ENCODE results near the gene ABHD4.
A peak's percentile ranks its signal among the peaks of the same experiment; 100 is the strongest.
"Not testable (repeated sequence)": the region's sequence is repeated elsewhere in the genome, so short reads cannot be mapped to it uniquely, and the experiment has no call there.

The ABHD4 gene

GRCh38 chr14:22557846-22558220 is 40.3 kb upstream of the ABHD4 start:
- Mint-ChIP-seq H3K27ac (peak overlapping the region; percentile 99), H3K4me3 (peak overlapping the region; percentile 78), H3K36me3 (peaks cover 82% of the 10 kb centered on the region), H3K4me1 (peaks cover 100% of the 10 kb centered on the region), H3K9me3 (no peaks in the 10 kb centered on the region)
- no peak for DNase-seq (ENCODE audit: low spot score in 2 of 2)
- ATAC-seq, result no peak

GRCh38 chr14:22558221-22558913 is 39.7 kb upstream of the ABHD4 start:
- H3K27ac Mint-ChIP-seq, result peak overlapping the region; percentile 99

GRCh38 chr14:22559041-22559440 is 39.1 kb upstream of the ABHD4 start:
- Mint-ChIP-seq H3K27ac (peak overlapping the region; percentile 99), H3K4me3 (peak overlapping the region; percentile 78)
- ATAC-seq, result no peak

More at GRCh38 chr14:22558221-22558913, 39.7 kb upstream of the ABHD4 start:
- ATAC-seq (peak; percentile 36), DNase-seq (ENCODE audit: low spot score in 2 of 2) (peak; percentile 66 to 93)
- Mint-ChIP-seq H3K9me3 (no peaks in the 10 kb centered on the region), H3K4me1 (peaks cover 99% of the 10 kb centered on the region), H3K36me3 (peaks cover 82% of the 10 kb centered on the region), H3K4me3 (peak overlapping the region; percentile 78)

GRCh38 chr14:22560662-22561365 is 37.3 kb upstream of the ABHD4 start:
- Mint-ChIP-seq H3K27ac (peak overlapping the region; percentile 99), H3K4me3 (peak overlapping the region; percentile 78), H3K9me3 (no peaks in the 10 kb centered on the region), H3K4me1 (peaks cover 97% of the 10 kb centered on the region), H3K36me3 (peaks cover 83% of the 10 kb centered on the region)
- ATAC-seq (no peak), DNase-seq (ENCODE audit: low spot score in 2 of 2) (peak in 1 of 2 donors; percentile 66)

More at GRCh38 chr14:22559041-22559440, 39.1 kb upstream of the ABHD4 start:
- DNase-seq (ENCODE audit: low spot score in 2 of 2), result no peak
- H3K36me3 Mint-ChIP-seq, result peaks cover 82% of the 10 kb centered on the region
- H3K9me3 Mint-ChIP-seq, result no peaks in the 10 kb centered on the region
- peaks cover 99% of the 10 kb centered on the region for H3K4me1 Mint-ChIP-seq

GRCh38 chr14:22561366-22561660 is 36.8 kb upstream of the ABHD4 start:
- peak overlapping the region; percentile 99 for H3K27ac Mint-ChIP-seq
- H3K4me1 Mint-ChIP-seq, result peaks cover 95% of the 10 kb centered on the region
- H3K9me3 Mint-ChIP-seq, result no peaks in the 10 kb centered on the region
- H3K4me3 Mint-ChIP-seq, result peak overlapping the region; percentile 78
- DNase-seq (ENCODE audit: low spot score in 2 of 2) (no peak), ATAC-seq (no peak)
- H3K36me3 Mint-ChIP-seq, result peaks cover 83% of the 10 kb centered on the region

- Mint-ChIP-seq H3K4me3 (peak overlapping the region; percentile 78), H3K9me3 (no peaks in the 10 kb centered on the region), H3K36me3 (peaks cover 83% of the 10 kb centered on the region), H3K4me1 (peaks cover 92% of the 10 kb centered on the region), H3K27ac (peak overlapping the region; percentile 99)
- peak in 1 of 2 donors; percentile 80 for DNase-seq (ENCODE audit: low spot score in 2 of 2)
- peak; percentile 46 for ATAC-seq
Observed at GRCh38 chr14:22561661-22562579, 36.2 kb upstream of the ABHD4 start.

- ATAC-seq, result peak; percentile 27
- DNase-seq (ENCODE audit: low spot score in 2 of 2), result no peak
- H3K4me1 Mint-ChIP-seq, result peaks cover 92% of the 10 kb centered on the region
- no peaks in the 10 kb centered on the region for H3K9me3 Mint-ChIP-seq
- peak overlapping the region; percentile 78 for H3K4me3 Mint-ChIP-seq
- peak overlapping the region; percentile 99 for H3K27ac Mint-ChIP-seq
- H3K36me3 Mint-ChIP-seq, result peaks cover 83% of the 10 kb centered on the region
Observed at GRCh38 chr14:22563987-22564386, 34.1 kb upstream of the ABHD4 start.

- peaks cover 92% of the 10 kb centered on the region for H3K4me1 Mint-ChIP-seq
- peak overlapping the region; percentile 99 for H3K27ac Mint-ChIP-seq
- no peaks in the 10 kb centered on the region for H3K9me3 Mint-ChIP-seq
Observed at GRCh38 chr14:22564463-22564862, 33.6 kb upstream of the ABHD4 start.

GRCh38 chr14:22565391-22565945 is 32.6 kb upstream of the ABHD4 start:
- no peak for ATAC-seq
- Mint-ChIP-seq H3K4me3 (peak overlapping the region; percentile 78), H3K27ac (peak overlapping the region; percentile 99), H3K36me3 (peaks cover 92% of the 10 kb centered on the region), H3K9me3 (no peaks in the 10 kb centered on the region), H3K4me1 (peaks cover 84% of the 10 kb centered on the region)
- no peak for DNase-seq (ENCODE audit: low spot score in 2 of 2)

More at GRCh38 chr14:22564463-22564862, 33.6 kb upstream of the ABHD4 start:
- peak overlapping the region; percentile 78 for H3K4me3 Mint-ChIP-seq
- no peak for DNase-seq (ENCODE audit: low spot score in 2 of 2)
- ATAC-seq, result no peak
- H3K36me3 Mint-ChIP-seq, result peaks cover 83% of the 10 kb centered on the region

- not testable (repeated sequence) for DNase-seq (ENCODE audit: low spot score in 2 of 2); ATAC-seq; H3K9me3 Mint-ChIP-seq
- Mint-ChIP-seq H3K4me3 (peak overlapping the region; percentile 78), H3K27ac (peak overlapping the region; percentile 99), H3K4me1 (peaks cover 76% of the 10 kb centered on the region), H3K36me3 (peaks cover 94% of the 10 kb centered on the region)
Observed at GRCh38 chr14:22566266-22566665, 31.8 kb upstream of the ABHD4 start.

- H3K36me3 Mint-ChIP-seq, result peaks cover 95% of the 10 kb centered on the region
- no peaks in the 10 kb centered on the region for H3K9me3 Mint-ChIP-seq
- DNase-seq (ENCODE audit: low spot score in 2 of 2) (no peak), ATAC-seq (peak; percentile 39)
- H3K4me3 Mint-ChIP-seq, result peak overlapping the region; percentile 78
- peaks cover 70% of the 10 kb centered on the region for H3K4me1 Mint-ChIP-seq
- peak overlapping the region; percentile 99 for H3K27ac Mint-ChIP-seq
Observed at GRCh38 chr14:22566845-22567244, 31.3 kb upstream of the ABHD4 start.

GRCh38 chr14:22567437-22567836 is 30.7 kb upstream of the ABHD4 start:
- Mint-ChIP-seq H3K36me3 (peaks cover 98% of the 10 kb centered on the region), H3K4me1 (peaks cover 65% of the 10 kb centered on the region), H3K9me3 (no peaks in the 10 kb centered on the region), H3K4me3 (peak overlapping the region; percentile 78), H3K27ac (peak overlapping the region; percentile 99)
- ATAC-seq (peak; percentile 1), DNase-seq (ENCODE audit: low spot score in 2 of 2) (no peak)

GRCh38 chr14:22569106-22569736 is 28.9 kb upstream of the ABHD4 start:
- ATAC-seq (no peak), DNase-seq (ENCODE audit: low spot score in 2 of 2) (no peak)
- Mint-ChIP-seq H3K4me3 (peak overlapping the region; percentile 78), H3K4me1 (peaks cover 53% of the 10 kb centered on the region), H3K9me3 (no peaks in the 10 kb centered on the region), H3K36me3 (peaks cover 100% of the 10 kb centered on the region), H3K27ac (peak overlapping the region; percentile 99)

- peaks cover 47% of the 10 kb centered on the region for H3K4me1 Mint-ChIP-seq
- ATAC-seq, result no peak
- peak overlapping the region; percentile 99 for H3K27ac Mint-ChIP-seq
Observed at GRCh38 chr14:22569737-22570131, 28.4 kb upstream of the ABHD4 start.

More at GRCh38 chr14:22569737-22570131, 28.4 kb upstream of the ABHD4 start:
- H3K9me3 Mint-ChIP-seq, result no peaks in the 10 kb centered on the region
- peaks cover 100% of the 10 kb centered on the region for H3K36me3 Mint-ChIP-seq
- no peak for DNase-seq (ENCODE audit: low spot score in 2 of 2)
- H3K4me3 Mint-ChIP-seq, result peak overlapping the region; percentile 78
